HepG2 (cell line): ENCODE data around the gene LCN1. TPM values are rescaled to one million over a fixed set of nuclear protein-coding genes. Genes with fewer than 3 reads are reported as not detected.

ENCODE experiments used
- BCL6 ChIP-seq: IDR thresholded peaks from 2 replicates; pipeline ENCODE4 v1.6.1; 2016; ENCODE audit warnings: missing genetic modification reagents, missing compliant biosample characterization
- CENPX ChIP-seq: sonication (generic); formaldehyde crosslinking; IDR thresholded peaks from 2 replicates; pipeline ENCODE4 v1.9.0; 2021; ENCODE audit warnings: mild to moderate bottlenecking, missing genetic modification reagents, moderate library complexity
- DR1 ChIP-seq: sonication (generic); formaldehyde crosslinking; IDR thresholded peaks from 2 replicates; pipeline ENCODE4 v1.8.0; 2021; ENCODE audit warnings: mild to moderate bottlenecking, missing genetic modification reagents, inconsistent platforms
- ETV6 ChIP-seq: sonication (generic); formaldehyde crosslinking; conservative IDR thresholded peaks from 2 replicates; pipeline ENCODE4 v1.4.0; 2020; ENCODE audit warnings: missing genetic modification reagents
- FOSL2 ChIP-seq: sonication (generic); formaldehyde crosslinking; IDR thresholded peaks from 2 replicates; pipeline ENCODE4 v1.4.0; 2020; ENCODE audit warnings: missing genetic modification reagents
- NFE2 ChIP-seq: sonication (generic); formaldehyde crosslinking; IDR thresholded peaks from 2 replicates; pipeline ENCODE4 v1.4.0; 2020; ENCODE audit warnings: missing genetic modification reagents
- PBX2 ChIP-seq: IDR thresholded peaks from 2 replicates; pipeline ENCODE4 v1.6.1; 2016; ENCODE audit warnings: control low read depth
- RNF219 ChIP-seq: sonication (generic); formaldehyde crosslinking; IDR thresholded peaks from 2 replicates; pipeline ENCODE4 v1.5.0; 2020; ENCODE audit warnings: mild to moderate bottlenecking, missing genetic modification reagents
- SAP130 ChIP-seq: IDR thresholded peaks from 2 replicates; pipeline ENCODE4 v1.6.1; 2016; ENCODE audit warnings: low read depth
- SP4 ChIP-seq: sonication (generic); formaldehyde crosslinking; IDR thresholded peaks from 2 replicates; pipeline ENCODE4 v1.8.1; 2023; ENCODE audit warnings: mild to moderate bottlenecking, missing genetic modification reagents
- TSC22D2 ChIP-seq: sonication (generic); formaldehyde crosslinking; IDR thresholded peaks from 2 replicates; pipeline ENCODE4 v1.5.1; 2020; ENCODE audit warnings: missing genetic modification reagents, mild to moderate bottlenecking, borderline replicate concordance
- ZNF350 ChIP-seq: sonication (generic); formaldehyde crosslinking; IDR thresholded peaks from 2 replicates; pipeline ENCODE4 v1.4.0; 2020; ENCODE audit warnings: mild to moderate bottlenecking, low read depth, missing genetic modification reagents, borderline replicate concordance
- ZNF510 ChIP-seq: sonication (generic); formaldehyde crosslinking; IDR thresholded peaks from 2 replicates; pipeline ENCODE4 v1.4.0; 2020; ENCODE audit warnings: low read depth, mild to moderate bottlenecking, missing genetic modification reagents
- ZNF607 ChIP-seq: sonication (generic); formaldehyde crosslinking; IDR thresholded peaks from 2 replicates; pipeline ENCODE4 v1.5.1; 2020; ENCODE audit warnings: missing genetic modification reagents, mild to moderate bottlenecking, borderline replicate concordance
- ZNF646 ChIP-seq: sonication (generic); formaldehyde crosslinking; IDR thresholded peaks from 2 replicates; pipeline ENCODE4 v1.9.0; 2021; ENCODE audit warnings: mild to moderate bottlenecking, missing genetic modification reagents
- ZSCAN12 ChIP-seq: sonication (generic); formaldehyde crosslinking; IDR thresholded peaks from 2 replicates; pipeline ENCODE4 v1.9.0; 2021; ENCODE audit warnings: mild to moderate bottlenecking, missing genetic modification reagents
- ZZZ3 ChIP-seq: sonication (generic); formaldehyde crosslinking; IDR thresholded peaks from 2 replicates; pipeline ENCODE4 v1.4.0; 2020; ENCODE audit warnings: missing genetic modification reagents, mild to moderate bottlenecking, borderline replicate concordance
- polyA plus RNA-seq, 8 experiments: library from polyadenylated mRNA; depleted of rRNA in 3 of 8; stranded (reverse) in 7 of 8; unstranded in 1 of 8; fragments of >200 nt; fragmentation: Illumina TruSeq in 4 of 8; extraction: Trizol in 4 of 8; gene quantifications; 2 replicates each; pipeline versions ENCODE4 v1.2.1 to v1.2.3, GENCODE V29; 2011 to 2016; ENCODE audit warnings: low read depth in 4 of 8, missing spikeins in 1 of 8, mixed read lengths in 1 of 8; ENCODE audit not compliant: insufficient read depth in 1 of 8
- total RNA-seq, 5 experiments: library from RNA; depleted of rRNA; stranded (reverse); fragments of >200 nt; fragmentation: Illumina TruSeq; extraction: Trizol; gene quantifications; 2 replicates each; pipeline ENCODE4 v1.2.3, GENCODE V29; 2016; ENCODE audit warnings: low read depth in 1 of 5
- TF ChIP-seq, protein P1 (sequence below): IDR thresholded peaks from 2 replicates; pipeline ENCODE4 v1.6.1; 2016; ENCODE audit warnings: mild to moderate bottlenecking, missing biosample characterization, missing genetic modification reagents

The LCN1 gene
- total and polyA plus RNA-seq, 2 of the 13 experiments (the other 11 are each of a cell fraction or from before 2014, with no cell fraction given): not detected

- TF ChIP-seq FOSL2 (CRISPR knock-in tag) (peak; percentile 44), RNF219 (CRISPR knock-in tag) (no peak; the same call in 1 of the 2 replicates), BCL6 (peak; percentile 61; the same call in 1 of the 2 replicates), ZSCAN12 (no peak), NFE2 (CRISPR knock-in tag) (no peak), ZNF350 (peak; percentile 18; the same call in 1 of the 2 replicates), TSC22D2 (CRISPR knock-in tag) (peak; percentile 33; the same call in 1 of the 2 replicates), ZNF646 (0 out of 2 replicates have a peak, but pooled peaks have one; percentile 54), CENPX (CRISPR knock-in tag) (no peak), PBX2 (no peak), SAP130 (CRISPR knock-in tag) (peak; percentile 86), ZNF510 (CRISPR knock-in tag) (no peak), ZNF607 (CRISPR knock-in tag) (peak; percentile 70; the same call in 1 of the 2 replicates), DR1 (CRISPR knock-in tag) (peak; percentile 65; the same call in 1 of the 2 replicates), SP4 (CRISPR knock-in tag) (peak; percentile 65; the same call in 1 of the 2 replicates), ETV6 (CRISPR knock-in tag) (no peak; the same call in 1 of the 2 replicates), ZZZ3 (CRISPR knock-in tag) (peak; percentile 95; the same call in 1 of the 2 replicates)
- TF ChIP-seq, protein P1, sequence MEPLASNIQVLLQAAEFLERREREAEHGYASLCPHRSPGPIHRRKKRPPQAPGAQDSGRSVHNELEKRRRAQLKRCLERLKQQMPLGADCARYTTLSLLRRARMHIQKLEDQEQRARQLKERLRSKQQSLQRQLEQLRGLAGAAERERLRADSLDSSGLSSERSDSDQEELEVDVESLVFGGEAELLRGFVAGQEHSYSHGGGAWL (CRISPR knock-in tag): peak; percentile 68
Observed at GRCh38 chr9:135500525-135501260, 20.5 kb upstream of the LCN1 start, which contains the start of gene MRPS2 (continued).
